Cardiac fibroblast (primary cell): ENCODE results near the gene DNAH17.

ENCODE experiments used
- DNase-seq, 2 donors: peaks; one replicate each; pipeline versions ENCODE4 v3.0.0 to v3.0.0-alpha.2; 2010; ENCODE audit warnings: low read depth in 2 of 2
- H3K4me3 ChIP-seq, 2 donors: replicated peaks in 1 of 2; 1 replicate in 1 of 2; 2 replicates in 1 of 2; pipeline ENCODE4 v1.5.1; 2011; ENCODE audit warnings: low read depth in 2 of 2, low read length in 2 of 2, mild to moderate bottlenecking in 2 of 2, moderate library complexity in 1 of 2
- CTCF ChIP-seq: IDR thresholded peaks from one replicate; pipeline ENCODE4 v1.5.1; 2011; ENCODE audit warnings: low read depth, mild to moderate bottlenecking, low read length, inconsistent platforms

DNAH17 gene

GRCh38 chr17:78576389-78577112, 645 bp downstream of the DNAH17 start:
- no peak for TF ChIP-seq CTCF
- no peak for DNase-seq
- no peak overlapping the region for H3K4me3 ChIP-seq

GRCh38 chr17:78575899-78576298, 1.3 kb downstream of the DNAH17 start:
- DNase-seq: no peak
- no peak overlapping the region for H3K4me3 ChIP-seq
- no peak for TF ChIP-seq CTCF

GRCh38 chr17:78575340-78575739, 1.9 kb downstream of the DNAH17 start:
- no peak for TF ChIP-seq CTCF
- no peak for DNase-seq

GRCh38 chr17:78573955-78574354, 3.2 kb downstream of the DNAH17 start:
- no peak overlapping the region for H3K4me3 ChIP-seq
- no peak for TF ChIP-seq CTCF
- DNase-seq: no peak

More at GRCh38 chr17:78575340-78575739, 1.9 kb downstream of the DNAH17 start:
- H3K4me3 ChIP-seq: no peak overlapping the region

- DNase-seq: no peak
- no peak for TF ChIP-seq CTCF
- H3K4me3 ChIP-seq: no peak overlapping the region
Observed at GRCh38 chr17:78572239-78573205, 4.7 kb downstream of the DNAH17 start.

GRCh38 chr17:78571329-78571728, 5.9 kb downstream of the DNAH17 start:
- TF ChIP-seq CTCF: no peak
- no peak overlapping the region for H3K4me3 ChIP-seq
- DNase-seq: no peak
